SK-N-MC (cell line): ENCODE results near the gene BCAS1.

ENCODE experiments used
- EZH2 ChIP-seq: fragments of 200-600 bp; sonication (generic); IDR thresholded peaks from one replicate; pipeline ENCODE4 v1.6.1; 2017; ENCODE audit warnings: antibody characterized with exemption
- FOXP2 ChIP-seq: optimal IDR thresholded peaks from 2 replicates; pipeline ENCODE3; 2011; ENCODE audit warnings: mild to moderate bottlenecking, moderate library complexity; ENCODE audit not compliant: insufficient read depth; ENCODE audit errors: extremely low read length, control extremely low read depth
- POLR2AphosphoS5 ChIP-seq: IDR thresholded peaks from 2 replicates; pipeline ENCODE4 v1.6.1; 2012; ENCODE audit warnings: mild to moderate bottlenecking, low read depth, low read length, borderline replicate concordance

GRCh38 chr20:54079652-54080051 lies 9.3 kb upstream of the BCAS1 start:
- TF ChIP-seq POLR2AphosphoS5, result no peak
- TF ChIP-seq EZH2, result no peak
- no peak for TF ChIP-seq FOXP2
